ENCODE results near the gene PRR14.

DNA sequence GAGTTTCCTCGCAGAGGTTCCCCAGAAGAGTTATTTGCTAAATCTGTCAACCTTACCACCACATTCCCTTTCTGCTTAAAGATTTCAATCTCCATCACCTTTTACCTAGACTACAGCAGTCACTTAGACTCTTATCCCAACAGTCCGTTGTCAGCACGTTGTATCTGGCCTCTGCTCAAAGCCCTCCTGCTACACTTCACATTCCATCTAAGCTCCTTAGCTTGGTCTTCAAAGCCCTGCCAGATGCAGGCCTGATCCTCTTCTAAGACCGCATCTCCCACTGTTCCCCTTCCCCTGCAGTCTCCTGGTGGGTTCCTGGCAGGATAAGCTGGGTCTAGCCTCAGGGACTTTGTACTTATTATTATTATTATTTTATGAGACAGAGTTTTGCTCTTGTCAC, 37.9 kb downstream of the PRR14 start:
- TF ChIP-seq YY1 (IDR thresholded peaks at IDR 0.05; ENCODE audit: insufficient read depth, insufficient read length) (no peak), ZNF274 (IDR thresholded peaks at IDR 0.05; ENCODE audit: low read depth, low read length) (no peak), SUZ12 (IDR thresholded peaks at IDR 0.05; ENCODE audit: extremely low read depth, insufficient read depth, insufficient read length) (no peak)
